HG03103 (cell line): ENCODE data around the gene TRAF3IP1.
"Not testable (repeated sequence)": the region's sequence is repeated elsewhere in the genome, so short reads cannot be mapped to it uniquely, and the experiment has no call there.

Source experiments
- ATAC-seq: cut with Tn5 transposase; IDR thresholded peaks from one replicate; pipeline ENCODE4 v1.9.1; 2021; ENCODE audit warnings: low read depth; ENCODE audit not compliant: unreplicated experiment

The TRAF3IP1 gene

DNA sequence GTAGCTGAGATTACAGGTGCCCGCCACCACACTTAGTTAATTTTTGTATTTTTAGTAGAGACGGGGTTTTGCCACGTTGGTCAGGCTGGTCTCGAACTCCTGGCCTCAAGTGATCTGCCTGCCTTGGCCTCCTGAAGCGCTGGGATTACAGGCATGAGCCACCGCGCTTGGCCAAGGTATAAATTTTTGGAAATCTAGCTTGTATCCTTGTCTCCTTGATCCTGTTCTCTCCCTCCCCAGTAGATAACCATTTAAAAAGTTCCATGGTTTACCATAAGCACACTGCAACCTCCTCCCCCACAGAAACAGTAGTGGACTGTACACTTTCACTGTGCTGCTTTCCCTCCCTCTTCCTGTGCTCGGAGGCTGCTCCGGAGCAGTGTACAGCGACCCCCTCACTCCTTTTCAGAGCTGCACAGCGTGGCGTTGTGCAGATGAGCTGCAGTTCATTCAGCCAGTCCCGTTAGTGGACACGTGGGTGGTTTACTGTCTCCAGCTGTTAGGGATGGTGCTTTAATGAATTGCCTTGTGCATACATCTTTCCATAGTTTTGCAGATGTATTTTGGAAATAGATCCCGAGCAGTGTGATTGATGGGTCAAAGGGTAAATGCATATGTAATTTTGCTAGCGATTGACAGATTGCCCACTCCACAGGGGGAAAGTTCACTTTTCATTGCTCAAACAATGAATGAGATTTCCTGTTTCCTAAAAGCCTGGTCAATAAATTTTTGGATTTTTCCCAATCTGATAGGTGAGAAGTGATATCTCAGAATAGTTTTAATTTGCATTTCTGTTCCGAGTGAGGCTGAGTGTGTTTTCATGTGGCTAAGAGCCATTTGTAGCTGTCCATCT lies 121.2 kb downstream of the TRAF3IP1 start:
- ATAC-seq = no peak

DNA sequence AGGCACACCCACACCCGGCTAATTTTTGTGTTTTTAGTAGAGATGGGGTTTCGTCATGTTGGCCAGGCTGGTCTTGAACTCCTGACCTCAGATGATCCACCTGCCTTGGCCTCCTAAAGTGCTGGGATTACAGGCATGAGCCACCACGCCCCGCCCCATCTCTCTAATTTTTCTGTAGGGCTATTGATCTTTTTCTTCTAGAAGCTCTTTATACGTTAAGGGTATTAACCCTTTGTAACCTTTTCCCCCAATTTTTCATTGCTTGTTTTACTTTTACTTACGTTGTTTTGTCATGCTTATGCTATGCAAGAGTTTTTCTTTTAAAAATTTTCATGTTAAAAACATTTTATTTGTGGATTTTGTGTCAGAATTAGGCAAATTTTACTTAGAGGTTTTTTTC lies 121.9 kb downstream of the TRAF3IP1 start:
- ATAC-seq = not testable (repeated sequence)

DNA sequence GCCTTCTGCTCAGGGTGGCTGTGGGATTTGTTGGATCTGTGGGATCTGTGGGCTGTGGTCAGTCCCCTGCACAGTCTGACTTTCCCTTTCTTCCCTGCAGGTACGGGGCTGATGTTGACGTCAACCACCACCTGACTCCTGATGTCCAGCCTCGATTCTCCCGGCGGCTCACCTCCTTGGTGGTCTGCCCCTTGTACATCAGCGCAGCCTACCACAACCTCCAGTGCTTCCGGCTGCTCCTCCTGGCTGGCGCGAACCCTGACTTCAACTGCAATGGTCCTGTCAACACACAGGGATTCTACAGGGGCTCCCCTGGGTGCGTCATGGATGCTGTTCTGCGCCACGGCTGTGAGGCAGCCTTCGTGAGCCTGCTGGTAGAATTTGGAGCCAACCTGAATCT lies 123.9 kb downstream of the TRAF3IP1 start:
- ATAC-seq = no peak

DNA sequence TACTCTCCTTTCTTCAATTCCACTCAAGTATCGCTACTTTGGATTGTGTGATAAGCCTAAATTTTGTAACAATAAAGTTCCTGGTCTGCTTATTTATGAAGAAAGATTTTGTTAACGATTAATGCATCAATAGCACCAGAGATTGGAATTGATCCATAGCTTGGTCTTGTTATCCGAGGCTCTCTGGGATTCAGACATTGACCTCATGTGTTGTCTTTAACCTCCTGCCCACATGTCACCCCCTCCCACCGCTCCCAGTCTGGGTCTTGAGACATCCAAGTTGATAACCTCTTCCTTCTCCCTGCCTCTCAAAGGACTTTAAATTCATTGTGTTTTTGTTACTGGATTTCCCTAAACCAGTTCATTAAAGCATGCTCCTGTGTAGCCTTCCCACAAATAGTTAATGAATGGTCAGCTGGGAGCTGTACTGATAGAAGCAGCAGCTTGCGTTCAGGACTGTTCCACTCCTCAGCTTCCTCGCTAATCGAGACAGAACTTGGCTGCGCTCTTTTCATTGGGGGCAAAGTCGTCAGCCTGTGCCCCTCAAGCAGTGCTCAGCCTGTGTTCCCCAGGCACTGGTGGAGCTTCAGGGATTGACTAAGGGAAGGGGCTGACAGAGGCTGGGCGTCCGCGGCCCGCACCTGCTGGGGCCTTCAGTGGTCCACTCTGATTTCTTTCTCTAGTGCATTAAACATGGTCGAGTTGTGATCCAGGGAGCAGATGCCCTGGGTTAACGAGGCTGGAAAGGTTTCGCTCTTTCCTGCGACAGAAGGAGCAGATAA lies 125.3 kb downstream of the TRAF3IP1 start:
- no peak for ATAC-seq

DNA sequence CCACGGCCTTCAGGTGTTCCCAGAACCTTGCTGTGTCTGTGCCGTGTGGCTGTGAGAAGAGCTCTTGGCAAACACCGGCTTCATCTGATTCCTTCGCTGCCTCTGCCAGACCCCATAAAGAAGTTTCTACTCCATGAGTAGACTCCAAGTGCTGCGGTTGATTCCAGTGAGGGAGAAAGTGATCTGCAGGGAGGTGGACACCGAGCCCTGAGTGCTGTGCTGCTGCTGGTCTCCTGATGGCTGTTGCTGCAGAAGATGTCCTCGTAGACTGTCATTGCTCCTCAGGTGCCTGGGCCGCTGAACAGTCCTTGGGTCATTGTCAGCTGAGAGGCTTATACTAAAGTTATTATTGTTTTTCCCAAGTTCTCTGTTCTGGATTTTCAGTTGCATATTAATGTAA lies 126.1 kb downstream of the TRAF3IP1 start:
- ATAC-seq = no peak

DNA sequence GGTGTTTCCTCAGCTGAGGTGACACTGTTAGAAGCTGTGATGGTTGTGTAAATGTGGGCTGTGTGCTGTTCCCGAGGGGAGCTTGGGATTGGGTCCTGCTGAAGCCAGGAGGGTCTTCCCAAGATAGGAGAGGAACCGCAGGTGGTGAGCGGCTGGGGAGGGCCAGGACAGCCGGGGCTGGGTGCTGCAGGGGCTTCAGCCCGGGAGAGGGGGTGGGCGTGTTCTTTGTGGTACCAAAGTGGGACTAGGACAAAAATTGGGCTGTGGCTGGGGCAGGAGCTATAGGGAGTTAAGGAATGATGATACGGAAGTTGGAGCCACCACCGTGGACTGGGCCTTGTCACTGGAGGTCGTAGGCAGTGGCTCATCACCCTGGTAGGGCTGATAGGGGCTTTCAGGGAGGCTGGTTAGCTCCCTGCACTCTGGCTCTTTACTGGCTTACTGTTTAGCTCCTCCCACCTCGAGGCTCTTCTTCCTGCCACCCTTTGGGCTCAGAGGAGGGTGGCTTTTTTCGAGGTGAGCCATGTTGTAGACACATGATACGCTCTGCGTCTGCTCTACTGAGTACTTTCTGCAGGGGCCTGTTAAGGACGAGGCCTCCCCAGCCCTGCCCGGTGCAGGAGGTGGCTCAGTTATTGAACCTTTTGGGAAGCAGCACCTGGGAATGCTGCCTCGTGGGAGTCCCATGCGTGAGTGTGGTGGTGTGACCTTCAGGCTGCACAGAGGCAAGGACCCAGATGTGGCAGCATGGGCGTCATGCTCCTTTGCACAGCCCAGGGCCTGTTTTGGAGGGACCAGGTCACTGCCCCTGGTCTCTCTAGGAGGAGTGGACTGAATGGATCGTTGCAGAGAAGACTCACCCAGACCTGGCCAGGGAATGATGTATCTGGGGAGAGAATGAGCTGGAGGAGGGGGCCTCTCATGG lies 128.0 kb downstream of the TRAF3IP1 start:
- no peak for ATAC-seq

DNA sequence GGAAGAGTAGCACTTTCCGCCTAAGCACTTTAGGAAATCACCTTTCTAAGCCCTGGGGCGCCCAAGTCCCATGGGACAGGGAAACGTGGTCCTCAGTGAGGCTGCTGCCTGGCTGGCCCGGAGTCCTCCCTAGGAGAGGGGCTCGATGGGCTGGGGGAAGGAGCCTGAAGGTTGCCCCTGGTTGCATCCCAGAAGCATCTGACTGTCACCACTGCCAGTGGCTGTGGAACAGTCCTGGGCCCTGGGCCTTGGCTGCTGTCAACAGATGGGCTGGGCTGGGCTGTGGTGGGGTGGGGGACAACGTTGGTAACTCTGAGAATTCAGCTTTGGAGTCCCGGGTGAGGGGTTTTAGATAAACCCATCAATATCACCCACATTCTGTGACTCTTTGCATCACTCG lies 128.9 kb downstream of the TRAF3IP1 start:
- no peak for ATAC-seq

DNA sequence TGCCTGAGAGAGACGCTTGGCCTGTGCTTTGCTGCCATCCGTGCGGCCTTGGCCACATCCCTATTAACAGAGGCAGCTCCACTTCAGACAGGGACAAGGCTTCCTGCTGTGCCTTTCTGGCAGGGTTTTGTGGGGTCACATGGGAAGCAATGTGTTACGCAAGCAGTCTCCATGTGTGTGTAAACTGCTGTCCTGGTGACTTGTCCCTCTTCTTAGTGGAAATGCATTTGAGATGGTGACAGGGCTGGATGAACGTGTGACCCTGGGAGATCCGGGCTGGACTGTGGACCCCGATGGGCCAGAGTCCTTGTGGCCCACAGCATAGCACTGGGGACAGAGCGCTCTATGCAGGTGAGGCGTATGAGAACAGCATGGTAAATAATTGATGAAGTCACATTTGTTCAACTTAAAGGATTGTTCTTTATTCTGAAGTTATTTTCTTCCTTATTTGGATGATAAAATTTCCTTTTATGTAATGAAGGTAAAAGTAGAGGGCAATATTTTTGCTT lies 129.6 kb downstream of the TRAF3IP1 start:
- ATAC-seq = no peak

DNA sequence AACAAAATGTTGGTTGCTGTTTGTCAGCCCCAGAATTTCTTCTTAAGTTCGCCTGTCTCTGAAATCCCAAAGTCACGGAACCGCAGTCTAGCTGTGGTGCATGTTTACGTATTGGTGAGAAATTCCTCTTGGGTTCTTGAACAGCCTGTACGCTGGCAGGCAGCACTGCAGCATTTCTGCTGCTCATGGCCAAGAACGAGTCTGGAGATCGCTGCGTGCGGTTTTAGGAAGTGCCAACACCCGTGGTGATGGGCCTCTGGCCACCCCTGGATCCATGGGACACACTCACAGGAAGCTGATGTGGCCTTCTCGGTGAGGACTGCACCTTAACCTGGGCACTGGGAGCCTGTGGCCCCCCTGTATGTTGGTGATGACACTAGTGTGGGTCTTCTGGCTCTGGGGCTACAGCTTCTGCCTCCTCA lies 130.1 kb downstream of the TRAF3IP1 start:
- ATAC-seq = no peak
